GM23338 (cell line): Measurements from ENCODE around the gene KMT2E. TPM values are rescaled to one million over a fixed set of nuclear protein-coding genes. Genes with fewer than 3 reads are reported as not detected.

Experiments used
- CREB1 ChIP-seq: fragments of 250-450 bp; sonication (Bioruptor Pico); IDR thresholded peaks from 2 replicates; pipeline ENCODE4 v1.5.0; 2020; ENCODE audit warnings: low read depth, mild to moderate bottlenecking, moderate library complexity
- EZH2 ChIP-seq: fragments of 200-600 bp; sonication (generic); IDR thresholded peaks from one replicate; pipeline ENCODE4 v1.8.0; 2017; ENCODE audit warnings: antibody characterized with exemption, mild to moderate bottlenecking, low read depth; ENCODE audit not compliant: unreplicated experiment
- EZH2phosphoT487 ChIP-seq: fragments of 200-600 bp; sonication (generic); IDR thresholded peaks from one replicate; pipeline ENCODE4 v1.8.1; 2018; ENCODE audit warnings: antibody characterized with exemption; ENCODE audit not compliant: unreplicated experiment
- NANOG ChIP-seq: IDR thresholded peaks from 2 replicates; pipeline ENCODE4 v1.6.1; 2016; ENCODE audit warnings: antibody characterized with exemption, borderline replicate concordance
- POLR2AphosphoS5 ChIP-seq: IDR thresholded peaks from 2 replicates; pipeline ENCODE4 v1.6.1; 2016; ENCODE audit warnings: antibody characterized with exemption, low read depth
- ZNF114 ChIP-seq: fragments of 250-450 bp; sonication (Bioruptor Pico); IDR thresholded peaks from 2 replicates; pipeline ENCODE4 v1.5.0; 2020; ENCODE audit warnings: mild to moderate bottlenecking, moderate library complexity
- ZNF331 ChIP-seq: fragments of 250-450 bp; sonication (Bioruptor Pico); IDR thresholded peaks from 2 replicates; pipeline ENCODE4 v1.5.0; 2020; ENCODE audit warnings: low read depth, mild to moderate bottlenecking, moderate library complexity
- polyA plus RNA-seq: library from polyadenylated mRNA; unstranded; fragments of >200 nt; fragmentation: Nextera tagmentation; extraction: Ambion mirVana; gene quantifications from 2 replicates; pipeline ENCODE4 v1.2.1, GENCODE V29; 2016
- total RNA-seq: library from RNA; depleted of rRNA; stranded (reverse); fragments of >200 nt; shearing (Covaris generic); gene quantifications from 2 replicates; pipeline ENCODE4 v1.2.3, GENCODE V29; 2014
- TF ChIP-seq, protein P1 (sequence below): fragments of 250-450 bp; sonication (Bioruptor Pico); IDR thresholded peaks from 2 replicates; pipeline ENCODE4 v1.5.0; 2020; ENCODE audit warnings: mild to moderate bottlenecking, moderate library complexity
- TF ChIP-seq, protein P2 (sequence below), 2 experiments: fragments of 200-600 bp in 1 of 2; sonication (generic) in 1 of 2; conservative IDR thresholded peaks; 2 replicates each; pipeline versions ENCODE4 v1.5.1 to v1.6.1; 2016 to 2017; ENCODE audit warnings: antibody characterized with exemption in 2 of 2, low read depth in 2 of 2, mild to moderate bottlenecking in 2 of 2, moderate library complexity in 1 of 2
- TF ChIP-seq, protein P3 (sequence below): IDR thresholded peaks from 2 replicates; pipeline ENCODE4 v1.6.1; 2016; ENCODE audit warnings: antibody characterized with exemption

Gene KMT2E
- total and polyA plus RNA-seq, 2 experiments from 2014 or later, result 50.2 to 70.9 TPM

DNA sequence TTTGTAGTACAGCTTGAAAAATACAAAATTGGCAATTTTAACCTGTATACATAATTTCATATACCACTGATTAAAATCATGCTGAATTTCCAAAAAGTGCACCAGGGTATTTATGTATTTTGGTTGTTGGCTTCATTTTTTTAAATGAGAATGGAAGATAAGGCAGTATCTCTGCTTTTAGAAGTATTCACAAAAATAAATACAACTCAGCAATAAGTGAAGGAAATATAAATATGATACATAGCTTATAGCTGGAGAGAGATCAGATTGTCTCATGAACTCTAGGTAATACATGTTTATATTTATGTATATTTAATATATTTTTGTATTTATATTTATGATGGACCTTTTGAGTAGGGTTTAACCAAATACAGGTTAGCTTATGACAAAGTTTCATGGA, 81.0 kb downstream of the KMT2E start (continued):
- TF ChIP-seq, protein P1, sequence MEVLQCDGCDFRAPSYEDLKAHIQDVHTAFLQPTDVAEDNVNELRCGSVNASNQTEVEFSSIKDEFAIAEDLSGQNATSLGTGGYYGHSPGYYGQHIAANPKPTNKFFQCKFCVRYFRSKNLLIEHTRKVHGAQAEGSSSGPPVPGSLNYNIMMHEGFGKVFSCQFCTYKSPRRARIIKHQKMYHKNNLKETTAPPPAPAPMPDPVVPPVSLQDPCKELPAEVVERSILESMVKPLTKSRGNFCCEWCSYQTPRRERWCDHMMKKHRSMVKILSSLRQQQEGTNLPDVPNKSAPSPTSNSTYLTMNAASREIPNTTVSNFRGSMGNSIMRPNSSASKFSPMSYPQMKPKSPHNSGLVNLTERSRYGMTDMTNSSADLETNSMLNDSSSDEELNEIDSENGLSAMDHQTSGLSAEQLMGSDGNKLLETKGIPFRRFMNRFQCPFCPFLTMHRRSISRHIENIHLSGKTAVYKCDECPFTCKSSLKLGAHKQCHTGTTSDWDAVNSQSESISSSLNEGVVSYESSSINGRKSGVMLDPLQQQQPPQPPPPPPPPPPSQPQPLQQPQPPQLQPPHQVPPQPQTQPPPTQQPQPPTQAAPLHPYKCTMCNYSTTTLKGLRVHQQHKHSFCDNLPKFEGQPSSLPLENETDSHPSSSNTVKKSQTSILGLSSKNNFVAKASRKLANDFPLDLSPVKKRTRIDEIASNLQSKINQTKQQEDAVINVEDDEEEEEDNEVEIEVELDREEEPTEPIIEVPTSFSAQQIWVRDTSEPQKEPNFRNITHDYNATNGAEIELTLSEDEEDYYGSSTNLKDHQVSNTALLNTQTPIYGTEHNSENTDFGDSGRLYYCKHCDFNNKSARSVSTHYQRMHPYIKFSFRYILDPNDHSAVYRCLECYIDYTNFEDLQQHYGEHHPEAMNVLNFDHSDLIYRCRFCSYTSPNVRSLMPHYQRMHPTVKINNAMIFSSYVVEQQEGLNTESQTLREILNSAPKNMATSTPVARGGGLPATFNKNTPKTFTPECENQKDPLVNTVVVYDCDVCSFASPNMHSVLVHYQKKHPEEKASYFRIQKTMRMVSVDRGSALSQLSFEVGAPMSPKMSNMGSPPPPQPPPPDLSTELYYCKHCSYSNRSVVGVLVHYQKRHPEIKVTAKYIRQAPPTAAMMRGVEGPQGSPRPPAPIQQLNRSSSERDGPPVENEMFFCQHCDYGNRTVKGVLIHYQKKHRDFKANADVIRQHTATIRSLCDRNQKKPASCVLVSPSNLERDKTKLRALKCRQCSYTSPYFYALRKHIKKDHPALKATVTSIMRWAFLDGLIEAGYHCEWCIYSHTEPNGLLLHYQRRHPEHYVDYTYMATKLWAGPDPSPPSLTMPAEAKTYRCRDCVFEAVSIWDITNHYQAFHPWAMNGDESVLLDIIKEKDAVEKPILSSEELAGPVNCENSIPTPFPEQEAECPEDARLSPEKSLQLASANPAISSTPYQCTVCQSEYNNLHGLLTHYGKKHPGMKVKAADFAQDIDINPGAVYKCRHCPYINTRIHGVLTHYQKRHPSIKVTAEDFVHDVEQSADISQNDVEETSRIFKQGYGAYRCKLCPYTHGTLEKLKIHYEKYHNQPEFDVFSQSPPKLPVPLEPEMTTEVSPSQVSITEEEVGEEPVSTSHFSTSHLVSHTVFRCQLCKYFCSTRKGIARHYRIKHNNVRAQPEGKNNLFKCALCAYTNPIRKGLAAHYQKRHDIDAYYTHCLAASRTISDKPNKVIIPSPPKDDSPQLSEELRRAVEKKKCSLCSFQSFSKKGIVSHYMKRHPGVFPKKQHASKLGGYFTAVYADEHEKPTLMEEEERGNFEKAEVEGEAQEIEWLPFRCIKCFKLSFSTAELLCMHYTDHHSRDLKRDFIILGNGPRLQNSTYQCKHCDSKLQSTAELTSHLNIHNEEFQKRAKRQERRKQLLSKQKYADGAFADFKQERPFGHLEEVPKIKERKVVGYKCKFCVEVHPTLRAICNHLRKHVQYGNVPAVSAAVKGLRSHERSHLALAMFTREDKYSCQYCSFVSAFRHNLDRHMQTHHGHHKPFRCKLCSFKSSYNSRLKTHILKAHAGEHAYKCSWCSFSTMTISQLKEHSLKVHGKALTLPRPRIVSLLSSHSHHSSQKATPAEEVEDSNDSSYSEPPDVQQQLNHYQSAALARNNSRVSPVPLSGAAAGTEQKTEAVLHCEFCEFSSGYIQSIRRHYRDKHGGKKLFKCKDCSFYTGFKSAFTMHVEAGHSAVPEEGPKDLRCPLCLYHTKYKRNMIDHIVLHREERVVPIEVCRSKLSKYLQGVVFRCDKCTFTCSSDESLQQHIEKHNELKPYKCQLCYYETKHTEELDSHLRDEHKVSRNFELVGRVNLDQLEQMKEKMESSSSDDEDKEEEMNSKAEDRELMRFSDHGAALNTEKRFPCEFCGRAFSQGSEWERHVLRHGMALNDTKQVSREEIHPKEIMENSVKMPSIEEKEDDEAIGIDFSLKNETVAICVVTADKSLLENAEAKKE (CRISPR knock-in tag), result no peak
- TF ChIP-seq, protein P2, sequence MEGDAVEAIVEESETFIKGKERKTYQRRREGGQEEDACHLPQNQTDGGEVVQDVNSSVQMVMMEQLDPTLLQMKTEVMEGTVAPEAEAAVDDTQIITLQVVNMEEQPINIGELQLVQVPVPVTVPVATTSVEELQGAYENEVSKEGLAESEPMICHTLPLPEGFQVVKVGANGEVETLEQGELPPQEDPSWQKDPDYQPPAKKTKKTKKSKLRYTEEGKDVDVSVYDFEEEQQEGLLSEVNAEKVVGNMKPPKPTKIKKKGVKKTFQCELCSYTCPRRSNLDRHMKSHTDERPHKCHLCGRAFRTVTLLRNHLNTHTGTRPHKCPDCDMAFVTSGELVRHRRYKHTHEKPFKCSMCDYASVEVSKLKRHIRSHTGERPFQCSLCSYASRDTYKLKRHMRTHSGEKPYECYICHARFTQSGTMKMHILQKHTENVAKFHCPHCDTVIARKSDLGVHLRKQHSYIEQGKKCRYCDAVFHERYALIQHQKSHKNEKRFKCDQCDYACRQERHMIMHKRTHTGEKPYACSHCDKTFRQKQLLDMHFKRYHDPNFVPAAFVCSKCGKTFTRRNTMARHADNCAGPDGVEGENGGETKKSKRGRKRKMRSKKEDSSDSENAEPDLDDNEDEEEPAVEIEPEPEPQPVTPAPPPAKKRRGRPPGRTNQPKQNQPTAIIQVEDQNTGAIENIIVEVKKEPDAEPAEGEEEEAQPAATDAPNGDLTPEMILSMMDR (conservative IDR thresholded peaks at IDR 0.05; ENCODE audit: low read depth in 2 of 2), result no peak
- TF ChIP-seq EZH2phosphoT487, result no peak
- no peak for TF ChIP-seq POLR2AphosphoS5
- TF ChIP-seq, protein P3, sequence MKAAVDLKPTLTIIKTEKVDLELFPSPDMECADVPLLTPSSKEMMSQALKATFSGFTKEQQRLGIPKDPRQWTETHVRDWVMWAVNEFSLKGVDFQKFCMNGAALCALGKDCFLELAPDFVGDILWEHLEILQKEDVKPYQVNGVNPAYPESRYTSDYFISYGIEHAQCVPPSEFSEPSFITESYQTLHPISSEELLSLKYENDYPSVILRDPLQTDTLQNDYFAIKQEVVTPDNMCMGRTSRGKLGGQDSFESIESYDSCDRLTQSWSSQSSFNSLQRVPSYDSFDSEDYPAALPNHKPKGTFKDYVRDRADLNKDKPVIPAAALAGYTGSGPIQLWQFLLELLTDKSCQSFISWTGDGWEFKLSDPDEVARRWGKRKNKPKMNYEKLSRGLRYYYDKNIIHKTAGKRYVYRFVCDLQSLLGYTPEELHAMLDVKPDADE, result no peak
- TF ChIP-seq EZH2, result no peak
- no peak for TF ChIP-seq ZNF331 (CRISPR knock-in tag)
- no peak for TF ChIP-seq NANOG
- no peak for TF ChIP-seq CREB1 (CRISPR knock-in tag)
- no peak for TF ChIP-seq ZNF114
